GM19455 (cell line): ENCODE results near the gene SWSAP1.
"Not testable (repeated sequence)": the region's sequence is repeated elsewhere in the genome, so short reads cannot be mapped to it uniquely, and the experiment has no call there.

Experiments
- ATAC-seq: cut with Tn5 transposase; IDR thresholded peaks from one replicate; pipeline ENCODE4 v1.9.1; 2021; ENCODE audit not compliant: unreplicated experiment

SWSAP1 gene

GRCh38 chr19:11378319-11379189 is 4.1 kb downstream of the SWSAP1 start:
- no peak for ATAC-seq

- not testable (repeated sequence) for ATAC-seq
Measured at GRCh38 chr19:11379269-11379845, 4.9 kb downstream of the SWSAP1 start.

GRCh38 chr19:11379857-11380350 is 5.4 kb downstream of the SWSAP1 start:
- no peak for ATAC-seq

GRCh38 chr19:11380653-11381537 is 6.4 kb downstream of the SWSAP1 start:
- peak; percentile 72 for ATAC-seq

GRCh38 chr19:11382898-11383705 is 8.6 kb downstream of the SWSAP1 start:
- ATAC-seq: no peak

GRCh38 chr19:11383706-11384048 is 9.2 kb downstream of the SWSAP1 start:
- no peak for ATAC-seq

GRCh38 chr19:11384778-11385129 is 10.3 kb downstream of the SWSAP1 start:
- ATAC-seq: no peak

- ATAC-seq: no peak
Measured at GRCh38 chr19:11387162-11388034, 12.9 kb downstream of the SWSAP1 start.

- no peak for ATAC-seq
Measured at GRCh38 chr19:11390359-11390758, 15.9 kb downstream of the SWSAP1 start.

GRCh38 chr19:11390933-11391680 is 16.6 kb downstream of the SWSAP1 start:
- no peak for ATAC-seq

GRCh38 chr19:11397089-11397610 is 22.7 kb downstream of the SWSAP1 start:
- no peak for ATAC-seq

- ATAC-seq: no peak
Measured at GRCh38 chr19:11399667-11400066, 25.2 kb downstream of the SWSAP1 start.

- ATAC-seq: no peak
Measured at GRCh38 chr19:11400798-11401197, 26.3 kb downstream of the SWSAP1 start.

GRCh38 chr19:11401808-11402543 is 27.5 kb downstream of the SWSAP1 start:
- no peak for ATAC-seq

GRCh38 chr19:11404588-11405222 is 30.2 kb downstream of the SWSAP1 start:
- no peak for ATAC-seq

- ATAC-seq: no peak
Measured at GRCh38 chr19:11405846-11406643, 31.6 kb downstream of the SWSAP1 start.
